Motor neuron (in vitro differentiated cells): Measurements from ENCODE around the gene SLC12A7. TPM values are rescaled to one million over a fixed set of nuclear protein-coding genes. Genes with fewer than 3 reads are reported as not detected.
A peak's percentile ranks its signal among the peaks of the same experiment; 100 is the strongest.
"Not testable (repeated sequence)": the region's sequence is repeated elsewhere in the genome, so short reads cannot be mapped to it uniquely, and the experiment has no call there.

ENCODE experiments used
- ATAC-seq, 8 experiments: fragments of 200-7000 bp; cut with Tn5 transposase; replicated peaks in 6 of 8; 2 replicates each; pipeline ENCODE4 v1.8.0; 2021; ENCODE audit warnings: mild to moderate bottlenecking in 8 of 8, moderate library complexity in 8 of 8
- H3K27ac ChIP-seq, 2 donors: fragments of 250-450 bp; sonication (Bioruptor Pico); 2 replicates each; pipeline ENCODE4 v1.9.0; 2021; ENCODE audit warnings: antibody characterized with exemption in 2 of 2, mild to moderate bottlenecking in 2 of 2, moderate library complexity in 1 of 2
- H3K4me1 ChIP-seq, 2 donors: fragments of 250-450 bp; sonication (Bioruptor Pico); replicated peaks in 1 of 2; 2 replicates each; pipeline ENCODE4 v1.6.1; 2021; ENCODE audit warnings: antibody characterized with exemption in 2 of 2, mild to moderate bottlenecking in 2 of 2, moderate library complexity in 1 of 2
- H3K4me3 ChIP-seq, 5 donors: fragments of 250-450 bp; sonication (Bioruptor Pico); 2 replicates each; pipeline ENCODE4 v1.9.0; 2021; ENCODE audit warnings: antibody characterized with exemption in 5 of 5, mild to moderate bottlenecking in 5 of 5, moderate library complexity in 4 of 5
- WGBS, 10 experiments: fragments of 450-650 bp; shearing (Covaris generic); methylation state at CpG; one replicate each; pipeline ENCODE4 v1.0.0; 2022; 5-methylcytosine and 5-hydroxymethylcytosine counted together
- in situ Hi-C, 9 experiments: fragments of 400-800 bp; cut with MboI; loops; one replicate each; pipeline ENCODE4 v1.15.0; 2021; ENCODE audit warnings: low sequenced_read_pairs in 9 of 9, low pct_unique_long_range_greater_than_20kb in 2 of 9; ENCODE audit not compliant: unreplicated experiment in 9 of 9
- total RNA-seq, 8 experiments: library from RNA; unstranded; fragments of 300-600 nt; gene quantifications; 2 replicates each; pipeline versions ENCODE4 v1.2.3 to v1.2.4, GENCODE V29; 2022

SLC12A7 gene
- total RNA-seq, 8 experiments from 2014 or later = 2.0 to 14.4 (median 6.7) TPM

- in situ Hi-C loops = loop anchor here in 5 of 9 experiments (25.0 kb wide), 1 partner anchor 194 kb away; no protein-coding TSS in a partner anchor
- no peak overlapping the region for H3K27ac ChIP-seq
- no peak overlapping the region for H3K4me3 ChIP-seq
- peaks cover 3 to 4% of the 10 kb centered on the region in 2 donors for H3K4me1 ChIP-seq
- WGBS, 10 experiments = 94 to 100% methylated on average over 1 to 4 of the region's 14 CpGs; no CpG with 5 or more reads in 8 of the 10 experiments
- peak in 1 of 8 experiments; percentile 8 for ATAC-seq
Measured at GRCh38 chr5:1131191-1131621, 19.3 kb upstream of the SLC12A7 start.

- in situ Hi-C loops = loop anchor here in 5 of 9 experiments (25.0 kb wide), 1 partner anchor 193 kb away; no protein-coding TSS in a partner anchor
- WGBS, 10 experiments = 74 to 100% (median 76%) methylated on average over 1 to 8 of the region's 26 CpGs; no CpG with 5 or more reads in 6 of the 10 experiments
- Histone ChIP-seq H3K4me1 (peaks cover 0 to 4% of the 10 kb centered on the region in 2 donors), H3K27ac (no peak overlapping the region), H3K4me3 (no peak overlapping the region)
- peak in 5 of 8 experiments; percentile 49 to 78 (median 54) for ATAC-seq
Measured at GRCh38 chr5:1130218-1130946, 18.5 kb upstream of the SLC12A7 start.

- WGBS, 10 experiments = 13 to 85% (median 60%) methylated on average over 1 to 6 of the region's 9 CpGs; no CpG with 5 or more reads in 7 of the 10 experiments
- in situ Hi-C loops = loop anchor here in 5 of 9 experiments (25.0 kb wide), 1 partner anchor 192 kb away; no protein-coding TSS in a partner anchor
- ATAC-seq = no peak
- Histone ChIP-seq H3K4me1 (peaks cover 0 to 9% of the 10 kb centered on the region in 2 donors), H3K4me3 (no peak overlapping the region), H3K27ac (no peak overlapping the region)
Measured at GRCh38 chr5:1129711-1130055, 17.8 kb upstream of the SLC12A7 start.

- in situ Hi-C loops = loop anchor here in 5 of 9 experiments (25.0 kb wide), 1 partner anchor 192 kb away; no protein-coding TSS in a partner anchor
- no peak for ATAC-seq
- 40 to 100% (median 91%) methylated on average over 1 to 8 of the region's 24 CpGs; no CpG with 5 or more reads in 3 of the 10 experiments for WGBS, 10 experiments
- Histone ChIP-seq H3K4me1 (peaks cover 0 to 9% of the 10 kb centered on the region in 2 donors), H3K4me3 (no peak overlapping the region), H3K27ac (no peak overlapping the region)
Measured at GRCh38 chr5:1128977-1129710, 17.3 kb upstream of the SLC12A7 start.

- in situ Hi-C loops = loop anchor here in 5 of 9 experiments (25.0 kb wide), 1 partner anchor 191 kb away; no protein-coding TSS in a partner anchor
Measured at GRCh38 chr5:1127959-1128785, 16.3 kb upstream of the SLC12A7 start.

GRCh38 chr5:1125695-1126094 is 13.8 kb upstream of the SLC12A7 start:
- not testable (repeated sequence) for H3K4me3 ChIP-seq, ATAC-seq, H3K27ac ChIP-seq
- in situ Hi-C loops = loop anchor here in 5 of 9 experiments (25.0 kb wide), 1 partner anchor 188 kb away; no protein-coding TSS in a partner anchor
- WGBS, 10 experiments = 92 to 100% (median 98%) methylated on average over 1 to 2 of the region's 2 CpGs; no CpG with 5 or more reads in 4 of the 10 experiments
- peaks cover 11 to 22% of the 10 kb centered on the region in 2 donors for H3K4me1 ChIP-seq

More at GRCh38 chr5:1127959-1128785, 16.3 kb upstream of the SLC12A7 start:
- peaks cover 0 to 9% of the 10 kb centered on the region in 2 donors for H3K4me1 ChIP-seq
- no peak overlapping the region for H3K27ac ChIP-seq
- WGBS, 10 experiments = 18 to 100% (median 83%) methylated on average over 1 to 12 of the region's 20 CpGs; no CpG with 5 or more reads in 3 of the 10 experiments
- H3K4me3 ChIP-seq = no peak overlapping the region
- ATAC-seq = no peak

- peak; percentile 39 to 95 (median 84) for ATAC-seq
- Histone ChIP-seq H3K4me3 (no peak overlapping the region), H3K4me1 (peaks cover 18 to 26% of the 10 kb centered on the region in 2 donors), H3K27ac (no peak overlapping the region)
- in situ Hi-C loops = loop anchor here in 5 of 9 experiments (25.0 kb wide), 1 partner anchor 188 kb away; no protein-coding TSS in a partner anchor
- WGBS, 10 experiments = 0 to 78% (median 32%) methylated on average over 1 to 5 of the region's 6 CpGs; no CpG with 5 or more reads in 4 of the 10 experiments
Measured at GRCh38 chr5:1125030-1125357, 13.1 kb upstream of the SLC12A7 start.

- 30 to 96% (median 80%) methylated on average over 4 to 23 of the region's 27 CpGs for WGBS, 10 experiments
- H3K4me1 ChIP-seq = peaks cover 24 to 32% of the 10 kb centered on the region in 2 donors
- ATAC-seq = no peak
- in situ Hi-C loops = loop anchor here in 5 of 9 experiments (25.0 kb wide), 1 partner anchor 187 kb away; no protein-coding TSS in a partner anchor
- H3K27ac ChIP-seq = no peak overlapping the region
- H3K4me3 ChIP-seq = no peak overlapping the region
Measured at GRCh38 chr5:1124205-1125029, 12.6 kb upstream of the SLC12A7 start.

GRCh38 chr5:1123418-1124147 is 11.7 kb upstream of the SLC12A7 start:
- in situ Hi-C loops = no loop called here
- no peak overlapping the region for H3K27ac ChIP-seq
- 40 to 95% (median 90%) methylated on average over 2 to 19 of the region's 20 CpGs; no CpG with 5 or more reads in 2 of the 10 experiments for WGBS, 10 experiments
- no peak for ATAC-seq
- H3K4me1 ChIP-seq = peaks cover 32 to 40% of the 10 kb centered on the region in 2 donors
- no peak overlapping the region for H3K4me3 ChIP-seq

GRCh38 chr5:1122511-1123294 is 10.8 kb upstream of the SLC12A7 start:
- H3K4me1 ChIP-seq = peaks cover 36 to 45% of the 10 kb centered on the region in 2 donors
- in situ Hi-C loops = no loop called here
- ATAC-seq = no peak
- no peak overlapping the region for H3K27ac ChIP-seq
- WGBS, 10 experiments = 54 to 95% (median 84%) methylated on average over 3 to 18 of the region's 34 CpGs; no CpG with 5 or more reads in 4 of the 10 experiments
- H3K4me3 ChIP-seq = no peak overlapping the region
